ENCODE results near the gene PTMS. TPM values are rescaled to one million over a fixed set of nuclear protein-coding genes. Genes with fewer than 3 reads are reported as not detected.

The PTMS gene
- total RNA-seq, 1 donor from 2014 or later = 320 TPM

- no peaks in the 10 kb centered on the region for H3K36me3 Mint-ChIP-seq
- peaks cover 15% of the 10 kb centered on the region for H3K4me1 Mint-ChIP-seq
- no peak for DNase-seq (ENCODE audit: low spot score in 2 of 2, unreplicated experiment in 2 of 2)
- H3K9me3 Mint-ChIP-seq = no peaks in the 10 kb centered on the region
- no peaks in the 10 kb centered on the region for H3K27me3 Mint-ChIP-seq (ENCODE audit: low read depth)
- no peak for TF ChIP-seq CTCF (IDR thresholded peaks at IDR 0.05; ENCODE audit: unreplicated experiment)
- H3K4me3 Mint-ChIP-seq = no peak overlapping the region
- no peak overlapping the region for H3K27ac Mint-ChIP-seq
These were observed 18.6 kb downstream of the PTMS start for GRCh38 chr12:6784761-6785160.

- Mint-ChIP-seq H3K27ac (peak overlapping the region; percentile 2), H3K9me3 (no peaks in the 10 kb centered on the region), H3K36me3 (no peaks in the 10 kb centered on the region), H3K4me3 (no peak overlapping the region), H3K4me1 (peaks cover 15% of the 10 kb centered on the region), H3K27me3 (ENCODE audit: low read depth) (no peaks in the 10 kb centered on the region)
- no peak for DNase-seq (ENCODE audit: low spot score in 2 of 2, unreplicated experiment in 2 of 2)
- TF ChIP-seq CTCF (IDR thresholded peaks at IDR 0.05; ENCODE audit: unreplicated experiment) = no peak
These were observed 20.4 kb downstream of the PTMS start for GRCh38 chr12:6786416-6787094.

GRCh38 chr12:6787309-6787708, 21.1 kb downstream of the PTMS start:
- H3K27ac Mint-ChIP-seq = no peak overlapping the region
- no peak for DNase-seq (ENCODE audit: low spot score in 2 of 2, unreplicated experiment in 2 of 2)
- peaks cover 20% of the 10 kb centered on the region for H3K4me1 Mint-ChIP-seq
- H3K36me3 Mint-ChIP-seq = no peaks in the 10 kb centered on the region
- H3K27me3 Mint-ChIP-seq (ENCODE audit: low read depth) = no peaks in the 10 kb centered on the region
- no peak for TF ChIP-seq CTCF (IDR thresholded peaks at IDR 0.05; ENCODE audit: unreplicated experiment)
- no peaks in the 10 kb centered on the region for H3K9me3 Mint-ChIP-seq
- H3K4me3 Mint-ChIP-seq = no peak overlapping the region

- Mint-ChIP-seq H3K4me1 (peaks cover 30% of the 10 kb centered on the region), H3K9me3 (no peaks in the 10 kb centered on the region), H3K36me3 (no peaks in the 10 kb centered on the region), H3K4me3 (peak within 1 kb of the TSS; percentile 5), H3K27me3 (ENCODE audit: low read depth) (no peaks in the 10 kb centered on the region), H3K27ac (no peak within 1 kb of the TSS)
- no peak for DNase-seq (ENCODE audit: low spot score in 2 of 2, unreplicated experiment in 2 of 2)
- no peak for TF ChIP-seq CTCF (IDR thresholded peaks at IDR 0.05; ENCODE audit: unreplicated experiment)
These were observed 23.1 kb downstream of the PTMS start, which contains the start of gene CD4 for GRCh38 chr12:6788972-6789924. CD4 (plus strand) TSS chr12:6789528; CDS start chr12:6800139, 10,611 bp downstream.

- no peak overlapping the region for H3K4me3 Mint-ChIP-seq
- no peak for TF ChIP-seq CTCF (IDR thresholded peaks at IDR 0.05; ENCODE audit: unreplicated experiment)
- no peaks in the 10 kb centered on the region for H3K9me3 Mint-ChIP-seq
- no peaks in the 10 kb centered on the region for H3K36me3 Mint-ChIP-seq
- DNase-seq (ENCODE audit: low spot score in 2 of 2, unreplicated experiment in 2 of 2) = no peak
- peaks cover 2% of the 10 kb centered on the region for H3K27me3 Mint-ChIP-seq (ENCODE audit: low read depth)
- no peak overlapping the region for H3K27ac Mint-ChIP-seq
- H3K4me1 Mint-ChIP-seq = peaks cover 30% of the 10 kb centered on the region
These were observed 24.5 kb downstream of the PTMS start for GRCh38 chr12:6790496-6791150.
